Measurements from ENCODE around the gene TMEM19.

GRCh38 chr12:71641390-71641789 lies 44.5 kb upstream of the TMEM19 start:
- no peak for TF ChIP-seq CTCF (IDR thresholded peaks at IDR 0.05; ENCODE audit: low read depth, low read length, poor library complexity, severe bottlenecking)
- no peak for TF ChIP-seq EZH2phosphoT487 (IDR thresholded peaks at IDR 0.05; ENCODE audit: borderline replicate concordance, low read length)
